HG03558 (cell line): ENCODE results near the gene TNFRSF14.

Source experiments
- ATAC-seq: cut with Tn5 transposase; IDR thresholded peaks from one replicate; pipeline ENCODE4 v1.9.1; 2021; ENCODE audit warnings: moderate number of reproducible peaks; ENCODE audit not compliant: unreplicated experiment; ENCODE audit errors: extremely low read depth

The TNFRSF14 gene

GRCh38 chr1:2522230-2522629 is 33.9 kb upstream of the TNFRSF14 start:
- no peak for ATAC-seq

- no peak for ATAC-seq
Measured at GRCh38 chr1:2523191-2523890, 32.8 kb upstream of the TNFRSF14 start.

GRCh38 chr1:2523891-2524609 is 32.1 kb upstream of the TNFRSF14 start:
- no peak for ATAC-seq

GRCh38 chr1:2525572-2525919 is 30.6 kb upstream of the TNFRSF14 start:
- ATAC-seq = no peak

- ATAC-seq = peak; percentile 38
Measured at GRCh38 chr1:2525920-2526823, 30.0 kb upstream of the TNFRSF14 start, which contains the start of gene PANK4. TSS of gene PANK4 (minus strand) at chr1:2526596. CDS start at chr1:2526587, 9 bp downstream.

- ATAC-seq = no peak
Measured at GRCh38 chr1:2526824-2527555, 29.2 kb upstream of the TNFRSF14 start.

GRCh38 chr1:2527556-2527860 is 28.7 kb upstream of the TNFRSF14 start:
- ATAC-seq = no peak

GRCh38 chr1:2528016-2528415 is 28.2 kb upstream of the TNFRSF14 start:
- no peak for ATAC-seq

GRCh38 chr1:2528611-2528965 is 27.6 kb upstream of the TNFRSF14 start:
- ATAC-seq = no peak

GRCh38 chr1:2528966-2529783 is 27.0 kb upstream of the TNFRSF14 start:
- no peak for ATAC-seq

- no peak for ATAC-seq
Measured at GRCh38 chr1:2529784-2530512, 26.2 kb upstream of the TNFRSF14 start, which contains the start of gene HES5. TSS of gene HES5 (minus strand) at chr1:2530263. CDS start at chr1:2530164, 99 bp downstream.

GRCh38 chr1:2530513-2531361 is 25.4 kb upstream of the TNFRSF14 start:
- ATAC-seq = no peak

- no peak for ATAC-seq
Measured at GRCh38 chr1:2532485-2533160, 23.5 kb upstream of the TNFRSF14 start.

GRCh38 chr1:2533365-2533764 is 22.8 kb upstream of the TNFRSF14 start:
- no peak for ATAC-seq

GRCh38 chr1:2534315-2534686 is 21.9 kb upstream of the TNFRSF14 start:
- no peak for ATAC-seq

- ATAC-seq = no peak
Measured at GRCh38 chr1:2534687-2535441, 21.3 kb upstream of the TNFRSF14 start.

GRCh38 chr1:2535455-2535854 is 20.7 kb upstream of the TNFRSF14 start:
- ATAC-seq = no peak
